ENCODE results near the gene KIF5B.

DNA sequence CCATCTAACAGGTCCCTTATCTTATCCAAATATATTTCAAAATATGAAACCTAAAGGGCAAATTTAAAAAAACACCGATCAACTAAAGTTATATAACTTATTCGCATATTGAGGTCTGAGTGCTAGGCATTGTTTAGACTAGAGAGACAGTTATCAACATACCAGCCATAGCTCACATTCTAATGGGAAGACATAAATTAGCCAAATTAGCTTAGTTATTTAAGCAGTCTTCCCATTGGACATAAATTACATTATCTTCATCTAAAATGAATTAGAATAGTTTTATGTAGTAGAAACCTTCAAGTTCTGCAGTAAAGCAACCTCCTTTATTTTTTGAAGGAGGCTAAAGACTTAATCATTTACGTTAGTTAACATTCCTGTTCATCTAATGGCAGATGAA lies 17.4 kb downstream of the KIF5B start:
- TF ChIP-seq, protein P1, sequence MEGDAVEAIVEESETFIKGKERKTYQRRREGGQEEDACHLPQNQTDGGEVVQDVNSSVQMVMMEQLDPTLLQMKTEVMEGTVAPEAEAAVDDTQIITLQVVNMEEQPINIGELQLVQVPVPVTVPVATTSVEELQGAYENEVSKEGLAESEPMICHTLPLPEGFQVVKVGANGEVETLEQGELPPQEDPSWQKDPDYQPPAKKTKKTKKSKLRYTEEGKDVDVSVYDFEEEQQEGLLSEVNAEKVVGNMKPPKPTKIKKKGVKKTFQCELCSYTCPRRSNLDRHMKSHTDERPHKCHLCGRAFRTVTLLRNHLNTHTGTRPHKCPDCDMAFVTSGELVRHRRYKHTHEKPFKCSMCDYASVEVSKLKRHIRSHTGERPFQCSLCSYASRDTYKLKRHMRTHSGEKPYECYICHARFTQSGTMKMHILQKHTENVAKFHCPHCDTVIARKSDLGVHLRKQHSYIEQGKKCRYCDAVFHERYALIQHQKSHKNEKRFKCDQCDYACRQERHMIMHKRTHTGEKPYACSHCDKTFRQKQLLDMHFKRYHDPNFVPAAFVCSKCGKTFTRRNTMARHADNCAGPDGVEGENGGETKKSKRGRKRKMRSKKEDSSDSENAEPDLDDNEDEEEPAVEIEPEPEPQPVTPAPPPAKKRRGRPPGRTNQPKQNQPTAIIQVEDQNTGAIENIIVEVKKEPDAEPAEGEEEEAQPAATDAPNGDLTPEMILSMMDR (IDR thresholded peaks at IDR 0.05), result no peak
- TF ChIP-seq EP300 (IDR thresholded peaks at IDR 0.05) (no peak), POLR2A (IDR thresholded peaks at IDR 0.05) (no peak)
